OCI-LY3 (cell line): ENCODE results near the gene RSKR.

Experiments
- H2AFZ ChIP-seq: fragments of 200-600, 300-600 bp; shearing (Covaris generic); 2 replicates; pipeline ENCODE4 v1.6.0; 2014; ENCODE audit warnings: antibody characterized with exemption, low read depth, low read length
- H3K27ac ChIP-seq: fragments of 200-600, 300-600 bp; sonication (generic); 2 replicates; pipeline ENCODE4 v1.5.1; 2014; ENCODE audit warnings: mild to moderate bottlenecking, low read length, moderate library complexity, mixed read lengths
- H3K27me3 ChIP-seq: fragments of 200-600, 300-600 bp; sonication (generic); 2 replicates; pipeline ENCODE4 v1.6.1; 2014; ENCODE audit warnings: low read depth, low read length, mixed read lengths
- H3K36me3 ChIP-seq: fragments of 200-600, 300-600 bp; sonication (generic); replicated peaks from 2 replicates; pipeline ENCODE3; 2014; ENCODE audit warnings: low read depth, low read length, mixed read lengths
- H3K4me1 ChIP-seq: fragments of 300-600, 200-600 bp; sonication (generic); 2 replicates; pipeline ENCODE4 v1.6.1; 2014; ENCODE audit warnings: low read length, mixed read lengths
- H3K4me2 ChIP-seq: fragments of 200-600, 300-600 bp; sonication (generic); 2 replicates; pipeline ENCODE4 v1.6.1; 2014; ENCODE audit warnings: low read length, mixed read lengths
- H3K4me3 ChIP-seq: fragments of 300-600, 200-600 bp; sonication (generic); 2 replicates; pipeline ENCODE4 v1.5.1; 2014; ENCODE audit warnings: antibody characterized with exemption, mild to moderate bottlenecking, low read length, moderate library complexity
- H3K79me2 ChIP-seq: fragments of 300-600, 200-600 bp; shearing (Covaris generic); 2 replicates; pipeline ENCODE4 v1.6.1; 2014; ENCODE audit warnings: mild to moderate bottlenecking, low read length, mixed read lengths
- H3K9ac ChIP-seq: fragments of 300-600, 200-600 bp; shearing (Covaris generic); 2 replicates; pipeline ENCODE4 v1.6.0; 2014; ENCODE audit warnings: mild to moderate bottlenecking, low read length, moderate library complexity
- H3K9me3 ChIP-seq: fragments of 200-600, 300-600 bp; shearing (Covaris generic); 2 replicates; pipeline ENCODE4 v1.6.1; 2014; ENCODE audit warnings: low read length, mixed read lengths; ENCODE audit not compliant: insufficient read depth
- H4K20me1 ChIP-seq: fragments of 200-600, 300-600 bp; sonication (generic); 2 replicates; pipeline ENCODE4 v1.6.1; 2016; ENCODE audit warnings: low read length, mixed read lengths; ENCODE audit not compliant: insufficient read depth
- EZH2phosphoT487 ChIP-seq: fragments of 200-600 bp; shearing (Covaris generic); IDR thresholded peaks from 2 replicates; pipeline ENCODE4 v1.6.1; 2018; ENCODE audit warnings: antibody characterized with exemption, mixed run types, low read depth
- TF ChIP-seq, protein P1 (sequence below): fragments of 200-600, 300-600 bp; sonication (generic); IDR thresholded peaks from 2 replicates; pipeline ENCODE4 v1.5.1; 2014; ENCODE audit warnings: antibody characterized with exemption, low read length, low read depth

Gene RSKR

GRCh38 chr17:28563475-28563874 lies 50.5 kb downstream of the RSKR start:
- no peak for TF ChIP-seq EZH2phosphoT487
- TF ChIP-seq, protein P1, sequence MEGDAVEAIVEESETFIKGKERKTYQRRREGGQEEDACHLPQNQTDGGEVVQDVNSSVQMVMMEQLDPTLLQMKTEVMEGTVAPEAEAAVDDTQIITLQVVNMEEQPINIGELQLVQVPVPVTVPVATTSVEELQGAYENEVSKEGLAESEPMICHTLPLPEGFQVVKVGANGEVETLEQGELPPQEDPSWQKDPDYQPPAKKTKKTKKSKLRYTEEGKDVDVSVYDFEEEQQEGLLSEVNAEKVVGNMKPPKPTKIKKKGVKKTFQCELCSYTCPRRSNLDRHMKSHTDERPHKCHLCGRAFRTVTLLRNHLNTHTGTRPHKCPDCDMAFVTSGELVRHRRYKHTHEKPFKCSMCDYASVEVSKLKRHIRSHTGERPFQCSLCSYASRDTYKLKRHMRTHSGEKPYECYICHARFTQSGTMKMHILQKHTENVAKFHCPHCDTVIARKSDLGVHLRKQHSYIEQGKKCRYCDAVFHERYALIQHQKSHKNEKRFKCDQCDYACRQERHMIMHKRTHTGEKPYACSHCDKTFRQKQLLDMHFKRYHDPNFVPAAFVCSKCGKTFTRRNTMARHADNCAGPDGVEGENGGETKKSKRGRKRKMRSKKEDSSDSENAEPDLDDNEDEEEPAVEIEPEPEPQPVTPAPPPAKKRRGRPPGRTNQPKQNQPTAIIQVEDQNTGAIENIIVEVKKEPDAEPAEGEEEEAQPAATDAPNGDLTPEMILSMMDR: no peak
- Histone ChIP-seq H2AFZ (no peak overlapping the region), H3K36me3 (peaks cover 34% of the 10 kb centered on the region), H3K79me2 (peaks cover 21% of the 10 kb centered on the region), H3K27me3 (no peaks in the 10 kb centered on the region), H3K27ac (no peak overlapping the region), H3K4me2 (no peak overlapping the region), H3K9me3 (no peaks in the 10 kb centered on the region), H4K20me1 (peaks cover 7% of the 10 kb centered on the region), H3K9ac (no peak overlapping the region), H3K4me3 (no peak overlapping the region), H3K4me1 (peaks cover 24% of the 10 kb centered on the region)
